Measurements from ENCODE around the gene FAM180B. TPM values are rescaled to one million over a fixed set of nuclear protein-coding genes. Genes with fewer than 3 reads are reported as not detected.

FAM180B gene
- total RNA-seq, 2 donors from 2014 or later, result 0.27 to 3.4 TPM

DNA sequence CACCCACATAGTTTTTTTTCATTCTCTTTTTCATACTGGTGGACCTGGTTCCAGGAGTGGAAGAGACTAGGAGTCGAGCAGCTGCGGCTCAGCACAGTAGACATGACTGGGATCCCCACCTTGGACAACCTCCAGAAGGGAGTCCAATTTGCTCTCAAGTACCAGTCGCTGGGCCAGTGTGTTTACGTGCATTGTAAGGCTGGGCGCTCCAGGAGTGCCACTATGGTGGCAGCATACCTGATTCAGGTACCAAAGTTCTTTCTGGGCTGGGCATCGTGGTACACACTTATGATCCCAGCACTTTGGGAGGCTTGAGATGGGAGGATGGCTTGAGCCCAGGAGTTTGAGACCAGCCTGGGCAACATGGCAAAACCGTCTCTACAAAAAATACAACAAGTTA is 16.8 kb upstream of the FAM180B start:
- H3K4me3 ChIP-seq, result no peak overlapping the region
- no peak overlapping the region for H3K27ac ChIP-seq
- no peaks in the 10 kb centered on the region for H3K9me3 ChIP-seq
- TF ChIP-seq, protein P1, sequence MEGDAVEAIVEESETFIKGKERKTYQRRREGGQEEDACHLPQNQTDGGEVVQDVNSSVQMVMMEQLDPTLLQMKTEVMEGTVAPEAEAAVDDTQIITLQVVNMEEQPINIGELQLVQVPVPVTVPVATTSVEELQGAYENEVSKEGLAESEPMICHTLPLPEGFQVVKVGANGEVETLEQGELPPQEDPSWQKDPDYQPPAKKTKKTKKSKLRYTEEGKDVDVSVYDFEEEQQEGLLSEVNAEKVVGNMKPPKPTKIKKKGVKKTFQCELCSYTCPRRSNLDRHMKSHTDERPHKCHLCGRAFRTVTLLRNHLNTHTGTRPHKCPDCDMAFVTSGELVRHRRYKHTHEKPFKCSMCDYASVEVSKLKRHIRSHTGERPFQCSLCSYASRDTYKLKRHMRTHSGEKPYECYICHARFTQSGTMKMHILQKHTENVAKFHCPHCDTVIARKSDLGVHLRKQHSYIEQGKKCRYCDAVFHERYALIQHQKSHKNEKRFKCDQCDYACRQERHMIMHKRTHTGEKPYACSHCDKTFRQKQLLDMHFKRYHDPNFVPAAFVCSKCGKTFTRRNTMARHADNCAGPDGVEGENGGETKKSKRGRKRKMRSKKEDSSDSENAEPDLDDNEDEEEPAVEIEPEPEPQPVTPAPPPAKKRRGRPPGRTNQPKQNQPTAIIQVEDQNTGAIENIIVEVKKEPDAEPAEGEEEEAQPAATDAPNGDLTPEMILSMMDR (IDR thresholded peaks at IDR 0.05), result no peak
- no peaks in the 10 kb centered on the region for H3K27me3 ChIP-seq (replicated peaks; ENCODE audit: insufficient read depth)
- ATAC-seq (ENCODE audit: insufficient number of reproducible peaks, low FRiP score, low read depth) (no peak), DNase-seq (ENCODE audit: low spot score) (no peak)
- H3K4me1 ChIP-seq (ENCODE audit: control insufficient read depth in 1 of 2, low read depth in 2 of 2), result peaks cover 3 to 20% of the 10 kb centered on the region in 2 donors
- H3K36me3 ChIP-seq, result peaks cover 20% of the 10 kb centered on the region

DNA sequence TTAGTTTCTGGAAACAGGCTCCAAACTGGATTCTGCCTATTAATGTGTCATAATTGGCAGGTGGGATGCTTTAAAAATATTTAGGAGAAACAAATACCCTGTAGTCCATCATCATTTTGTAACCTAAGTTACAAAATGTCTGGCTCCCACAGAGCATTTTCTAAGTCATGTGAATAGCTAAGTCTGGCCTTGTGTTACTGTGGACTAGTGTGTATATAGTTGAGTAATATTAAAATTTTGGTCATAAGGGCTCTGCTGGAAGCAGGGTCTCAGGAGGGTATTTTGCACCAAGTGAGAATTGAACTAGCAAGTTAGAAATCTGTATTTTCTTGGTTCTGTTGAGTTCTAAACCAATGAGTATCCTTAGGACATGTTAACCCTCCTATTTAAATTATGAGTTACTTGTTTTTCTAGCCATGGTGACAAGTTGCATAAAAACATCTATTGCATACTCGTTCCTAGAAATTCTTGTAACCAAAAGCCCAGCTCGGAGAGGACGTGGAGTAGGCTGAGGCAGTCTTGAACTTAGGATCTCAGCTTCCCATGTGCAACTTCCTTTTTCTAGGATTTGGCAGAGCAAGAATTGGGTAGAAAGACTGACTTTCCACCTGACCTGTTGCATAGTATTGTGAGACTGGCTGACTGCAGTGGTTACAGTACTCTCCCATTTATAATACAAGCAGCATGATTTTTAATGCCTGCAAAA is 15.7 kb upstream of the FAM180B start:
- ATAC-seq (ENCODE audit: insufficient number of reproducible peaks, low FRiP score, low read depth) (no peak), DNase-seq (ENCODE audit: low spot score) (no peak)
- Histone ChIP-seq H3K4me1 (ENCODE audit: control insufficient read depth in 1 of 2, low read depth in 2 of 2) (peaks cover 3 to 14% of the 10 kb centered on the region in 2 donors), H3K4me3 (no peak overlapping the region), H3K27me3 (replicated peaks; ENCODE audit: insufficient read depth) (no peaks in the 10 kb centered on the region), H3K9me3 (no peaks in the 10 kb centered on the region), H3K27ac (no peak overlapping the region), H3K36me3 (peaks cover 28% of the 10 kb centered on the region)
- TF ChIP-seq, protein P1 (IDR thresholded peaks at IDR 0.05), result no peak

GRCh38 chr11:47571357-47571729 is 15.1 kb upstream of the FAM180B start:
- ATAC-seq (ENCODE audit: insufficient number of reproducible peaks, low FRiP score, low read depth), result no peak
- Histone ChIP-seq H3K36me3 (peaks cover 28% of the 10 kb centered on the region), H3K27me3 (replicated peaks; ENCODE audit: insufficient read depth) (no peaks in the 10 kb centered on the region), H3K4me1 (ENCODE audit: control insufficient read depth in 1 of 2, low read depth in 2 of 2) (peaks cover 3 to 8% of the 10 kb centered on the region in 2 donors), H3K27ac (no peak overlapping the region), H3K9me3 (no peaks in the 10 kb centered on the region), H3K4me3 (no peak overlapping the region)
- TF ChIP-seq, protein P1 (IDR thresholded peaks at IDR 0.05), result no peak
- no peak for DNase-seq (ENCODE audit: low spot score)

DNA sequence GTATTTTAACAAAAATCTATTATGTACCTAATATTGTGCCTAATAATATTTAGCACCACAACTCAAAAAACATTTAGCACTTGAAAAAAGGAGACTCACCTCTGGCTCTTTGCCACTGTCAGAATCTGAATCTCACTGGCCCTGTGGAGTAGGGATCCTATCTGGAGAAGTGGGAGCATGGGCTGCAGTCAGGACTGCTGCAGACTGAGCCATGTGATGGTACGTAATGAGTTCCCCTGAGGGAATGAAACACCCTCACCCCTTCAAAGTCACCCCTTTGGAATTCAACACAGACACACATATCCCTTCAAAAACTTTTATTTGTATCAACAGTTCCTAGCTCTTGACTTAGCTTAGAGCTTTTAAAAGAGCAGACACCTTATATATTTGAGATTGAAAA is 14.6 kb upstream of the FAM180B start:
- no peak for ATAC-seq (ENCODE audit: insufficient number of reproducible peaks, low FRiP score, low read depth)
- no peaks in the 10 kb centered on the region for H3K27me3 ChIP-seq (replicated peaks; ENCODE audit: insufficient read depth)
- TF ChIP-seq, protein P1 (IDR thresholded peaks at IDR 0.05), result no peak
- no peaks in the 10 kb centered on the region for H3K9me3 ChIP-seq
- no peak overlapping the region for H3K4me3 ChIP-seq
- peaks cover 0 to 6% of the 10 kb centered on the region in 2 donors for H3K4me1 ChIP-seq (ENCODE audit: control insufficient read depth in 1 of 2, low read depth in 2 of 2)
- peaks cover 28% of the 10 kb centered on the region for H3K36me3 ChIP-seq
- DNase-seq (ENCODE audit: low spot score), result no peak
- no peak overlapping the region for H3K27ac ChIP-seq

- H3K27me3 ChIP-seq (replicated peaks; ENCODE audit: insufficient read depth), result no peaks in the 10 kb centered on the region
Measured at GRCh38 chr11:47572715-47573255, 13.7 kb upstream of the FAM180B start.

More at GRCh38 chr11:47572715-47573255, 13.7 kb upstream of the FAM180B start:
- ATAC-seq (ENCODE audit: insufficient number of reproducible peaks, low FRiP score, low read depth) (no peak), DNase-seq (ENCODE audit: low spot score) (no peak)
- Histone ChIP-seq H3K4me3 (no peak overlapping the region), H3K4me1 (ENCODE audit: control insufficient read depth in 1 of 2, low read depth in 2 of 2) (peaks cover 4 to 12% of the 10 kb centered on the region in 2 donors), H3K36me3 (peaks cover 28% of the 10 kb centered on the region), H3K27ac (no peak overlapping the region), H3K9me3 (no peaks in the 10 kb centered on the region)
- TF ChIP-seq, protein P1 (IDR thresholded peaks at IDR 0.05), result no peak
